Adipose tissue (tissue), 3 donors: ENCODE data around the gene SFXN1. TPM values are rescaled to one million over a fixed set of nuclear protein-coding genes. Genes with fewer than 3 reads are reported as not detected.

Source experiments
- H3K27ac ChIP-seq: one replicate; pipeline ENCODE4 v1.5.1; 2013; ENCODE audit warnings: low read depth, low read length
- WGBS, 3 donors: extraction: QIAGEN DNeasy Blood & Tissue Kit; methylation state at CpG; one replicate each; pipeline ENCODE4 v1.1.7; 2013; 5-methylcytosine and 5-hydroxymethylcytosine counted together
- polyA plus RNA-seq, 3 donors: library from polyadenylated mRNA; stranded (reverse); fragments of 200-250 nt; gene quantifications; one replicate each; pipeline ENCODE4 v1.2.3, GENCODE V29; 2013
- donor health status: healthy with polysubstance abuse.
- donor health status: Bipolar disorder and iron deficiency.
- donor health status: healthy.

SFXN1 gene
- polyA plus RNA-seq, 3 donors, result 5.9 to 9.8 (median 8.8) TPM

- 44 to 51% (median 49%) methylated on average over 11 of the region's 11 CpGs for WGBS, 3 donors
Measured at GRCh38 chr5:175464074-175464941, 14.1 kb upstream of the SFXN1 start.

GRCh38 chr5:175464942-175465233 is 13.5 kb upstream of the SFXN1 start:
- no peak overlapping the region for H3K27ac ChIP-seq
- 0 to 8% (median 7%) methylated on average over 3 of the region's 3 CpGs for WGBS, 3 donors

More at GRCh38 chr5:175464074-175464941, 14.1 kb upstream of the SFXN1 start:
- H3K27ac ChIP-seq, result no peak overlapping the region

GRCh38 chr5:175465282-175465681 is 13.1 kb upstream of the SFXN1 start:
- 24 to 46% (median 39%) methylated on average over 3 of the region's 3 CpGs for WGBS, 3 donors
- H3K27ac ChIP-seq, result no peak overlapping the region

GRCh38 chr5:175466700-175467318 is 11.6 kb upstream of the SFXN1 start:
- WGBS, 3 donors, result 36 to 56% (median 37%) methylated on average over 5 of the region's 5 CpGs
- no peak overlapping the region for H3K27ac ChIP-seq

GRCh38 chr5:175467983-175468690 is 10.2 kb upstream of the SFXN1 start:
- no peak overlapping the region for H3K27ac ChIP-seq
- 38 to 51% (median 43%) methylated on average over 11 of the region's 11 CpGs for WGBS, 3 donors

GRCh38 chr5:175468892-175469291 is 9.5 kb upstream of the SFXN1 start:
- WGBS, 3 donors, result 94 to 100% (median 97%) methylated on average over 1 of the region's 1 CpG
- no peak overlapping the region for H3K27ac ChIP-seq

- WGBS, 3 donors, result 69 to 80% (median 70%) methylated on average over 3 of the region's 3 CpGs
- no peak overlapping the region for H3K27ac ChIP-seq
Measured at GRCh38 chr5:175469916-175470315, 8.4 kb upstream of the SFXN1 start.

GRCh38 chr5:175470781-175471180 is 7.6 kb upstream of the SFXN1 start:
- no peak overlapping the region for H3K27ac ChIP-seq
- WGBS, 3 donors, result 43 to 64% (median 61%) methylated on average over 5 of the region's 5 CpGs

GRCh38 chr5:175471196-175471595 is 7.2 kb upstream of the SFXN1 start:
- H3K27ac ChIP-seq, result no peak overlapping the region
- 86 to 91% (median 87%) methylated on average over 6 of the region's 6 CpGs for WGBS, 3 donors

GRCh38 chr5:175471628-175472027 is 6.7 kb upstream of the SFXN1 start:
- 61 to 75% (median 71%) methylated on average over 6 of the region's 6 CpGs for WGBS, 3 donors
- H3K27ac ChIP-seq, result no peak overlapping the region

- H3K27ac ChIP-seq, result no peak overlapping the region
Measured at GRCh38 chr5:175472378-175472777, 6.0 kb upstream of the SFXN1 start.

- 59 to 72% (median 66%) methylated on average over 1 of the region's 1 CpG for WGBS, 3 donors
- no peak overlapping the region for H3K27ac ChIP-seq
Measured at GRCh38 chr5:175475248-175475647, 3.1 kb upstream of the SFXN1 start.

GRCh38 chr5:175477440-175477839 is 920 bp upstream of the SFXN1 start:
- 56 to 82% (median 79%) methylated on average over 5 of the region's 5 CpGs for WGBS, 3 donors
- no peak overlapping the region for H3K27ac ChIP-seq

- H3K27ac ChIP-seq, result no peak overlapping the region
- 4 to 5% (median 4%) methylated on average over 12 of the region's 12 CpGs for WGBS, 3 donors
Measured at GRCh38 chr5:175478008-175478383, 364 bp upstream of the SFXN1 start.

- no peak overlapping the region for H3K27ac ChIP-seq
- 34 to 47% (median 44%) methylated on average over 13 of the region's 13 CpGs for WGBS, 3 donors
Measured at GRCh38 chr5:175479125-175479881, 943 bp downstream of the SFXN1 start.

- WGBS, 3 donors, result 87 to 94% (median 90%) methylated on average over 8 of the region's 8 CpGs
Measured at GRCh38 chr5:175483337-175483736, 5.0 kb downstream of the SFXN1 start.

GRCh38 chr5:175484322-175484721 is 6.0 kb downstream of the SFXN1 start:
- H3K27ac ChIP-seq, result no peak overlapping the region
- WGBS, 3 donors, result 97 to 98% (median 97%) methylated on average over 26 of the region's 26 CpGs

More at GRCh38 chr5:175483337-175483736, 5.0 kb downstream of the SFXN1 start:
- H3K27ac ChIP-seq, result no peak overlapping the region

GRCh38 chr5:175484829-175485228 is 6.5 kb downstream of the SFXN1 start:
- no peak overlapping the region for H3K27ac ChIP-seq
- WGBS, 3 donors, result 75 to 89% (median 88%) methylated on average over 4 of the region's 4 CpGs

- WGBS, 3 donors, result 95 to 98% (median 97%) methylated on average over 6 of the region's 6 CpGs
- H3K27ac ChIP-seq, result no peak overlapping the region
Measured at GRCh38 chr5:175485631-175486030, 7.3 kb downstream of the SFXN1 start.
